Mammary epithelial cell (primary cell): ENCODE measurements around the gene FMO2.

ENCODE experiments used
- CTCF ChIP-seq, 2 donors: IDR thresholded peaks in 1 of 2; conservative IDR thresholded peaks in 1 of 2; 2 replicates each; pipeline ENCODE4 v1.5.1; 2011 to 2012; ENCODE audit warnings: inconsistent platforms in 2 of 2, low read length in 2 of 2, mild to moderate bottlenecking in 2 of 2, control low read depth in 1 of 2, low read depth in 1 of 2; ENCODE audit not compliant: insufficient read depth in 1 of 2; ENCODE audit errors: extremely low read depth in 1 of 2
- EZH2 ChIP-seq: IDR thresholded peaks from 2 replicates; pipeline ENCODE4 v1.6.1; 2012; ENCODE audit warnings: low read length, inconsistent platforms, borderline replicate concordance

- no peak for TF ChIP-seq CTCF (conservative IDR thresholded peaks at IDR 0.05 in 1 of 2, IDR thresholded peaks at IDR 0.05 in 1 of 2; ENCODE audit: extremely low read depth in 1 of 2, insufficient read depth in 1 of 2, low read depth in 1 of 2, low read length in 2 of 2)
- no peak for TF ChIP-seq EZH2
Measured at GRCh38 chr1:171167785-171168184, 17.3 kb upstream of the FMO2 start.
